HG02943 (cell line): Measurements from ENCODE around the gene PRIMA1.

Experiments used
- ATAC-seq: cut with Tn5 transposase; IDR thresholded peaks from one replicate; pipeline ENCODE4 v1.9.1; 2021; ENCODE audit warnings: mild to moderate bottlenecking, low read depth, moderate library complexity; ENCODE audit not compliant: unreplicated experiment

PRIMA1 gene

DNA sequence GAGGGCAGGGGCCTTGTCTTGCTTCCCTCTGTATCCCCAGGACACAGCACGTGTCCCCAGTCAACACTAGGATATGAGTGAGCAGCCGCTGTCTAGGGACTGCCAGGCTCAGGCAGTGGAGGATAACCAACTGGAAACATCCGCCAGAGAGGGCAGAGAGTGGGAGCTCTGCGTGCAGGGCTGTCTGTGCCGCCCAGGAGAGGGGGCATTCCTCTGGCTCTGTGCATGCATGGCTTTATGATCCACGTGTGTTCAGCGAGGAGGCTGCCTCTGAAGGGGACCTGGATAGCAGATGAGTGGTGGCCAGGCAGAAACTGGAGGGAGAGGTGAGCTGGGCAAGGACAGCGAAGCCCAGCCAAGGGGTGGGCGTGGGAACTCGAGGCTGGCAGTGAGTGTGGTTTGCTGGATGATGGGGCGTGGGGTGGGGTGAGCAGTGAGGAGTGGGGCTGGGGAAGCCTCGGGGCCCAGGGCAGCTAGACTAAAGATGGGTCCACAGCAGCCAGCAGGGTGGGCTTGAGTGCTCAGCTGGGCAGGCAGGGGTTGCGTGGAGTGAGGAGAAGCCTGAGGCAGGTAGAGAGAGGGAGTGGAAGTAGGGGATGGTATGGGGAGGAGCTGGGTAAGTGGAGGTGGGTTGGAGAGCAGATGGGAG is 72.9 kb downstream of the PRIMA1 start:
- no peak for ATAC-seq

DNA sequence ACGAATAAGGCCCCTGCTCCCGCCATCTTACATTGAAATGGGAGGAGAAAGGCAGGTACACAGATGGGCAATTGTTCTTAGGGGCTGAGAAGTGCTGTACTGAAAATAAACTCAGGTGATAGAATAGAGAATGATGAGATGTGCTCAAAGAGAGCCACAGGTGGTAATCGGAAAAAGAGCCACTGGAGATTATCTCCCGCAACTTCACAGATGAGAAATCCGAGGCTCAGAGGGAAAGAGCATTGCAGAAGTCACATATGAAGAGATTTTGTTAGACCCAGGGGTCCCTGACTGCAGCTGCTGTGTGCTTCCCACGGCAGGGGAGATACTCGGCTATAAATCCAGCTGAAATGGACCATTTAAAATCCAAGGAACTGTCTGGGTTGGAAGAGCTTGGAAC is 73.7 kb downstream of the PRIMA1 start:
- ATAC-seq, result no peak

DNA sequence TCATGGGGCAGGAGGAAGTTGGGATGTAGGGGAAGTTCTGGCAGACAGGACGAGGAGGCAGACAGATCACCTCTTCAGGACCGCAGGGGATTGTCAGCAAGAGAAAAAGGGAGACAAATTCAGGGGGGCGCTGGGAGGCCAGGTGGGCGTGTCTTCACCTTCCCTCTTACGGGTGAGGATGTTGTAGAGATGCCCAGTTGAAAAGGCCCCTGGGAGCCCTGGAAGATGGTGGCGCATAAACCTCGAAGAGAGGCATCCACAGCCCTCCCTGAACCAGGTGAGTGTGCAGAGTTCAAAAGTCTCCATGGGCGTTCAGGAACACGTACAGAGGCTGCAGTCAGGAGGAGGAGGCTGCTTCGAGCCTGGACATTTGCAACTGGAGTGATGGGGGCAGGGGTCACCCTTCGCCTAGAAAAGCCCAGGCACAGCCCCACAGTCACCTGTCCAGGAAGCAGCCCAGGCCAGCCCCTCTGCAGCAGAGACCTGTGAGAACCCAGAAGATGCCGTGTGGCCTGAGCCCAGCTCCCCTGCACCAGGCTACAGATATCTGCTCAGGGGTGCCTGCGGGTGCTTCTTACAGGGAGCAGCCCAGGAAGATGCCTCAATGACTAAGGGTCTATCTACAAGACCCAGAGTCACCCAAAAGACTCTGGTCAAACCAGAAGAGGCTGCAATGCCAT is 74.4 kb downstream of the PRIMA1 start:
- ATAC-seq, result no peak

DNA sequence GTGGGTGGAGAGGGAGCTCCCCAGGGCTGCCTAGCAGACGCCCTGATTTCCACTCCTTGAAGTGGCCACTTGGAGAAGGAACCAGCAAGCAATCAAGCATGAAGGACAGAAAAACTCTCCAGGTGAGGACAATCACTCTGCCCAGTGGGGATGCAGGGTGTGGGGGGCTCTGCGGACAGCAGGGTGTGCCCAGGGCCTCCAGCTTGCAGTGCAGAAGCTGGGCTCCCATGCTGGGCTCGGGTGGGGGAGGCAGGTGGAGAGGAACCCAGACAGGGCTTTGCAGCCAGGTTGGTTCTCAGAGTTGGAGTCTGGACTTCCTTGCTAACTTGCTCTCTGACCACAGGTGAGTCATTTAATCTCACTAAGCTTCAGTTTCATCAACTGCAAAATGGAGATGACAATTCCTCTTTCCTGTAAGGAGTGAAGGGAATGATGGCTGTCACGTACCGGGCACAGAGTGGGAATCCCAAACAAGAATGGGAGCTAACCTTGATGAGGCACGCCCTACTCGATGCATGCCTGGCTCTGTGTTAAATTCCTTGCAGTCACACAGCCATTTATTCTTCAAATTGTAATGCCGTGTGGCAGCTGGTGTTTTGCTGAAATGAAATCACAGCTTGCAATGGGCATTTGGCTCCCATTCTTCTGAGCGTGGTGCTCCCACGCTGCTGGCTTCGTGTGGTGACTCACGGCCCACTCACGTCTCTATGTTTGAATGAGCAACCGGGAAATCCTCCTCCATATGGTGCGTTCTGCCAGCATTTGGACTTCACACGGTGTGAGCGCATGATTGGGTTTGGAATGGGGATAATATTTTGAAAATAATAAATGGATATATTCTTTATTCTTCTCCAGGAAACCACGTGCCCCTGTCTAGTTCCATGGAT is 75.2 kb downstream of the PRIMA1 start:
- no peak for ATAC-seq

DNA sequence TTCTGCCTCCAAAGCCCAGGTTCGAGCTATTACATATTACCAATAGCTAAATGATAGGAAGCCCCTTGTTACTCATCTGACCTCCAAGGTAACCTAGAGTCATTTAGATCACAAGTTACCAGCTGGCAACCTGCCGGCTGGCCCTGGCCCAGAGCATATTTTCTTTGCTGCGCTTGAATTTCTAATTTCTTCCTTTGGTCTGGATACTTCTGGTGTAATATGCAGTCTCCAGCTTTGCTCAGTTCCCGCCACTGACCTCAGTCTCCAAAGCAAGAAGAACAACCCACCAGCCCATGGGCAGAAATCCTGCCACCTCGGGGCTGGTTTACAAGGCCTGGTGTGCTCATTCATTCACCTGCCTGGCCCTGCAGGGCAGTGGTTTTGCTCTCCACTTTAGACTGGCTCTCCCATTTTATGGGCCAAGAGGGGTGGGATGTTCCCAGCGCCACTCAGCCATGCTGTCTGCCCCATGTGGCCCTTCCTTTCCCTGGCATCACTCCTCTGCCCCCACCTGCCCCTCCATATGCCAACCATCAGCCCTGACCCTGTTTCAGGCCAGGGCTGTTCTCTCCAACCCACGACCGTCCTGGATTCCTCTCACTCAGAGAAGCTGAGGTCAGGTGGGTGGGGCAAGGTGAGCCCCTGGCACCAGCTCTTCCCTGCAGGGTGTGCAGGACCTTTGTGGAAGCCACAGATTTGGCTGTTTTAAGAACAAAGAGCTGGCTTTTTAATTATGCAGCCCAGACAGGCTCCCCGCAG is 76.0 kb downstream of the PRIMA1 start:
- no peak for ATAC-seq

- no peak for ATAC-seq
Measured at GRCh38 chr14:93709249-93709648, 79.0 kb downstream of the PRIMA1 start.

DNA sequence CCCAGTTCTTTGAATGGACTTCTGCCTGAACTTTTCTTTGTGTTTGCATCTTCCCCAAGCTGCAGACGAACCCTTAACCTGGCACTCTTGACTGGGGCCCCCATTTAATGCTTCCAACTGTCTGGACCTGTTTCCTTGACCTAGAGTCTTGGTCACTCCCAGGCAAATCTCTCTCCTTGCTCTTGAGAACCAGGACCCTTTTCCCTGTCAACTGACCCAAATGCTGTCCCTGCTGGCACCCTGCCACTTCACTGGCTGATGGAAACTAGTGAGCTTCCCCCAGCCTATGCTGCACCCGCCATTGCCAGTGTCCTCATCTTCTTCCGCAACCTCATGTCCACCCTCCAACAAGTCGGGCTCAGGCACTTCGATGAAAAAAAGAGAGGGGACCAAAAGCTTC is 79.5 kb downstream of the PRIMA1 start:
- no peak for ATAC-seq

GRCh38 chr14:93708311-93708734 is 80.0 kb downstream of the PRIMA1 start:
- no peak for ATAC-seq

DNA sequence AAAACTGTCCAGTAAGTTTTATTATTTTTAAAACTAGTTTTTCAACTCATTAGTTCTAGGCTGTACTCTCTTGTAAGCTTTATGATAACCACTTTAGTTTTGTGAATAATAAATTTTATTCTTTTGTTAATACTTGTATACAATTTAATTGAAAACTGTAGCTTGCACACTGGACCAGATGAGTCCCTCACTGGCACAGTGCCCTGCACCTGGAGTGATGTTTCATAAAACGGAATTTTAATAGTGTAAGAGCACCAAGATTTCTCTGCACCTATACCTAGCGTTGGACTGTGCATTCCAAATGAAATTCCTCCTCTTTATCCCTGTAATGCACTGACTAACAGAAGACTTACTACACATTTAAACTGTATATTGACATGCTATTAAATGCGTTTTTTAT is 80.8 kb downstream of the PRIMA1 start:
- ATAC-seq, result no peak

- no peak for ATAC-seq
Measured at GRCh38 chr14:93706360-93706955, 81.8 kb downstream of the PRIMA1 start.

- ATAC-seq, result no peak
Measured at GRCh38 chr14:93705513-93706156, 82.7 kb downstream of the PRIMA1 start.

DNA sequence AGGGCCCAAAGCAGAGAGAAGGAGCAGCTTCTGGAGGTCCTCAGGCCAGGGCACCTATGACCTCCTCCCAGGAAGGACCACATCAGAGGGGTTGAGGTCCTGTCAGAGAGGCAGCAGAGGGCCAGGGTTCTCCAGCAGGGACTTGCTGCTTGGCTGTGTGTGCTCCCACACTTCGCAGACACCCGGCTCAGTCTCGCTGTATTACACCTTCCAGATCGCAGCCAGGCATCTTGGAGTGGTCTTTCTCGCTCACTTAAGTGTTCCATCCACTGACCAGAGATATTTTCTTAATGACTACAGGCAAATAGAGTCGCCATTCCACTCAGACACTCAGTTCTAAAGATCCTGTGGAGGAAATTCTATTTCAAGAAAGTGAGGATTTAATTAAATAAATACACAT is 84.3 kb downstream of the PRIMA1 start:
- no peak for ATAC-seq

DNA sequence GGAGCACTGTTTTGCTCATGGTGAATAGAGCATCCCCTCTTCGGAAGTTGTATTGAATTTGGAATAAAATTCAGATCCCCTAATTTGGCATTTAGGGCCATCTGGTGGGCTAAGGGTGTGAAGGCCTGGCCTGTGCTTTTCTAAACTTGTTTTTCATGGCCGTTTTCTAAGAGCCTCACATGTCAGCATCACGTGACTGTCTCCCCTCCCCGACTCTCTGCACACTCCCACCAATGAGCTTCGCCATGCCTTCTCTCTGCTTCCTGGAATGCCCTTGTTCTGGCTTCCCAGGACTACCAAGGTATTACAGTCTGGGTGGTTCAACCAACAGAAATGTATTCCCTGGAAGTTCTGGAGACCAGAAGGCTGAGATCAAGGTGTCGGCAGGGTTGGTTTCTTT is 85.3 kb downstream of the PRIMA1 start:
- no peak for ATAC-seq

GRCh38 chr14:93701562-93701961 is 86.7 kb downstream of the PRIMA1 start:
- no peak for ATAC-seq

- ATAC-seq, result no peak
Measured at GRCh38 chr14:93700928-93701327, 87.4 kb downstream of the PRIMA1 start.

DNA sequence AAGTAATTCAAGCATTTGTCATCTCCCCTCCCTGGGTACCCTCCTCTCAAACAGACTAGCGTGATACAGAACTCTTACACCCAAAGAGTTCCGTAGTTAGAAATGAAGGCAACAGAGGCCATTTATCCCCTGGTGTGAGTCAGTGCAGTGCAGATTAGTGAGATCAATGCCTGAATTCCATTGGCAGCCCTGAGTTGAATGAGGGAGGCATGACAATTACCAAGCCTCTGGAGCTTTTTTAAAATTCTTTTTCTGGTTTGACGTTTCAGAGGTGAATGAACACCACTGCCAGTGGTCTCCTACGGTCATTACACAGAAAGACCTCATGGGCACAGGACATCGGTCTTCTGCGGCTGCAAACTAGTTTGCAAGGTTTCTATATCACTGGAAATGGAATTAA is 94.4 kb downstream of the PRIMA1 start:
- ATAC-seq, result no peak

- ATAC-seq, result no peak
Measured at GRCh38 chr14:93691042-93691780, 97.1 kb downstream of the PRIMA1 start.

GRCh38 chr14:93690146-93690545 is 98.1 kb downstream of the PRIMA1 start:
- ATAC-seq, result no peak

DNA sequence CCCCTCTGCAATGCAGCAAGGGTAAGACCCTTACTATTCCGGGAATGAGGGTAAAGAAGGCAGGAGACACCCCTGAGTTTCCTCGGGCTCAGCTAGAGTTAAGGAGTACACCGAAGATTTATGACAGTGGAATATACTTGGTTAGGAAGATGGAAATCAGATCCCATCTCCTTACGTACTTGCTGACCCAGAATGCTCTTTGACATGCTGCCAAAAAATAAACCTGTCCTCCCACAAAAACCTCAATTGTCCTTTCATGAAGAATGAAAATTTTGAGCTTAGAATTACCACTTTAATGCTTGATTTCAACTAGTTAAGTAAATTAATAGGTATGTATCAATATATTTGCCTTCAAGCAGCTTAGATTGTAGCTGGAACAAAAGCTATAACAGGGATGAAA is 99.5 kb downstream of the PRIMA1 start:
- no peak for ATAC-seq
